Measurements from ENCODE around the gene TRIO.

The TRIO gene

GRCh38 chr5:14443671-14444093 is 300.5 kb downstream of the TRIO start:
- in situ Hi-C loops (cut with MboI; ENCODE audit: low sequenced_read_pairs), result no loop called here

DNA sequence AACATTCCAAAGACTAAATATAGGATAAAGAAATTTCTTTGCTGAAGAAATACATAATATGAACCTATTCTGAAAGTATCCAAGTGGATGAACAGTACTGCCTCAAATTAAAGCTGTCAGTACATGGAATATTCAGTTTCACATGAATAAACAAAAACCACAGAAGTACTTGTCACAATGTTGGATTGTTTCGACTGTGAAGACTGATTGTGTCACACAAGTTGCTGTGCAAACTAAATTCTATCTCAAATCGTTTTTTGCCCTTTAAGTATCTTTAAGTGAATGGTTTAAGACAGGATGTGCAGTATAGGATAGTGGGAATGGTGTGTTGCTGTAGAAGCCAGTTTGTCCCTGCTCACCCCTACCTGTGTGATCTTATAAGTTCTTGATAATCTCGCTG is 301.0 kb downstream of the TRIO start:
- in situ Hi-C loops (cut with MboI; ENCODE audit: low sequenced_read_pairs), result no loop called here

DNA sequence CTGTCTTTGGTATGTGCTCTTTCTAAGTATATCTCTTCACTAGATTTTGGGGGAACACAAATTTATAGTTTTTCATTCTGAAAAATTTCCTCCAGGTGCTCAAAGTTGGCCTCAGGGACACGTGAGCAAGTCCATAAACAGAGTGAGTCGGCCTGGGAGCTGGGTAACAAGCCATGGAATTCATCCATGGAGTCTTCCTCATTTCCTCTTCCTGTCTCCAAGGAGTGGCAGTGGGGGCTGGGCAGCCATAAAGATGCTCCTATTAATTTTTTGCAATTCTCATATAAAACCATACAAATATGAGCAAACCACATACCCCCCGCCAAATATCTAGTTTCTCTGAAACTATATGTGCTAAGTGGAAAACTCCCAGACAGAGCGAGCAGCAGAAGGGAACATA is 301.9 kb downstream of the TRIO start:
- in situ Hi-C loops (cut with MboI; ENCODE audit: low sequenced_read_pairs), result no loop called here

DNA sequence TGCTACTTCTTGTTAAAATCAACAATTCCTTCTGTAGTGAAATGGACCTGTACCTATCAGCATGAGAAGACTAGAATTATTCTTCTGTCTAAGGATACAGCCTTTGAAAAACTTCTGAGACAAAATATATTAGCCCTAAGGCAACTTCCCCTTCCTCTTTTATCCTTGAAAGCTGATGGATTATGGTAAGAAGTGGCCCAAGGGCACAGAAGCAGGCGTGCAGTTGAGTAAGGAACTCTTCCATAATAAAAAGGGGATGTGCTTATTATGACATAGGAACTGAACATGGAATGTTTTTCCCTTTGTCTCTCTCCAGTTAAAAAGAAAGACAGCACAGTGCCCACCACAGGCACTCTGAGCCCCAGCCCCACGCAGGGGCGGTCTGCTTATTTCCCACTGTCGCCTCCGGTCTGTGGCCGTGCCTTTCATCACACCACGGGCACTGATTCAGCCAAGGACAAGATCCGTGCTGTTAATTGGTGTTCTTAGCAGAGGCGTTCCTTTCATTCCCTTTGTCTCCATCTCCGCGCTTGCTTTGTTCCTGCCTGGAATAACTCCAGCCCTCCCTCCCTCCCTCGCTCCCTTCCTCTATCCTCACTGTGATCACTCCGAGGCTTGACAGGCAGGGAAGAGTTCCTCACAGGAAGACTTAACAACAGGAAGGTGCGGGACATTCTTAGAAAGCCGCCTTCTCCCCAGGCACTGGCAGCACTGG is 302.6 kb downstream of the TRIO start:
- in situ Hi-C loops (cut with MboI; ENCODE audit: low sequenced_read_pairs), result no loop called here

- in situ Hi-C loops (cut with MboI; ENCODE audit: low sequenced_read_pairs), result no loop called here
Measured at GRCh38 chr5:14447958-14448911, 305.1 kb downstream of the TRIO start.

- in situ Hi-C loops (cut with MboI; ENCODE audit: low sequenced_read_pairs), result no loop called here
Measured at GRCh38 chr5:14449052-14449661, 306.0 kb downstream of the TRIO start.

- in situ Hi-C loops (cut with MboI; ENCODE audit: low sequenced_read_pairs), result no loop called here
Measured at GRCh38 chr5:14450018-14450524, 306.9 kb downstream of the TRIO start.

DNA sequence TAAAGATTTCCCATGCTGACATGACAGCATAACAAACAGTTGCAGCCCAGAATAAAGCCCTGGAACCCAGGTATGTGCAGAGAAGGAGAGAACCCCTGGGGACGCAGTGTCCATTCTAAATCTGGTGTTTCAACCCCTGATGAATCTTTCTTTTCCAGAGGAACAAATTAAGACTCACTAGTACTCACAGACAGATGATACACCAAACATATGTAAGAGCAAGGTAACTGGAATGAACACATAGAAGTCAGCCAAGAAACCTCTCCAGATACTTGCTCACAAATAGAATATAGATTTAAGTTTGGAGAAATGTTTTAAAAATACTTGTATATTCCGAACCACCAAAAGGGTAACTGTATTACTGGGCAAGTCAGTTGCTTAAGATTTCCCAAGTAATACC is 307.6 kb downstream of the TRIO start:
- in situ Hi-C loops (cut with MboI; ENCODE audit: low sequenced_read_pairs), result no loop called here

DNA sequence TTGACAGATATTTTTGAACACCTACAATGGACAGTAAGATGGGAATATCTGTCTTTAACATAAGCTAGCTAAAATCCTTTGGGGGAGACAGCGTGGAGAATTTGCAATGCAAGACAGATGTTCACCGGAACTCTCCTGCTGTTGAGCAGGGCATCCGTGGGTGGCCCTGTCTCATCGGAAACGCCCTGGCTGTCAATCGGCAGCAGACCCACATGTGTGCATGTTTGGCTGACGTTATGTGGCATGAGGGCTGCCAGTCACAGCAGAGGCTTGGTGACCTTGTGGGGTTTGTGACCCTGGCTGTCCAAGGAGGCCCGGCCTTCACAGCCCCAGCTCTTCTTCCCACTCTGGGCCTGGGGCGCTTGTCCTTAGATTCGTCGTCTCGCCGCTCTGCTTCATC is 308.7 kb downstream of the TRIO start:
- in situ Hi-C loops (cut with MboI; ENCODE audit: low sequenced_read_pairs), result no loop called here

- in situ Hi-C loops (cut with MboI; ENCODE audit: low sequenced_read_pairs), result no loop called here
Measured at GRCh38 chr5:14452685-14453454, 309.7 kb downstream of the TRIO start.

DNA sequence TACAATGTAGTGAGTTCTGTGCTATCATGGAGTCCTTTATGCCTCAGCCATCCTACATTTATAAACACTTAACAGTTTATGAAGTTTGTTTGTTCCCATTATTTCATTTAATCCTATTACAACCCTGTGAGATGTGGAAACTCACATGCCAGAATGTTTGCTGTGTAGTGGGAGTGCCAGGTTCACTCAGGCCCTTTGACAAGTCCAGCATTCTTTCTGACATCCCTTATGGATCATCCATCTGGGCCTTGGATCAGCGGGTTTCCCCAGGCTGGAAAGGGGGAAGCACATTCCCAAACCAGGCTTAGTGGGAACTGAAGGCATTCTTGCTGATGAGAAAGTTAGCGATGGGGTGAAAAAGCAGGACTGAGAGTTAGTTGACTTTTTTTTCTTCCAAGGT is 310.3 kb downstream of the TRIO start:
- in situ Hi-C loops (cut with MboI; ENCODE audit: low sequenced_read_pairs), result no loop called here

- in situ Hi-C loops (cut with MboI; ENCODE audit: low sequenced_read_pairs), result no loop called here
Measured at GRCh38 chr5:14455814-14456321, 312.7 kb downstream of the TRIO start.

DNA sequence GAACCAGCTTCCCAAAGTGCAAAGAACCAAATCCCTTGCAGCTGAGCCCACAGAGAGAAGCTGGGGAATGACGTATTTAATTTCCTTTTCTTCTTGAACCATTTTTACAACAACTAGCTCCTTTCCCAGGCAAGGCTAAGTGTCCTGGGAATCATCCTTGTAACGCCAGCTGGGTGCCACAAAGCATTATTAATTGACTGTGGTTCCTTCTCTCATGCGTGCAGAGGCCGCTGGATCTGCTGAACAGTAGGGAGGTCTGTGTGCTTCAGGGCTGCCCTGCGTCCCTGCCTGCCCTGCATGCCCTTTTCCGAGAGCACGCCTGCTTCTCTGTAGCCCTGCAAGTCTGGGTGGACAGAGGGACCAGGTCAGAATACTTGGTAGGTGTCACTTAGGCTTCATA is 314.3 kb downstream of the TRIO start:
- in situ Hi-C loops (cut with MboI; ENCODE audit: low sequenced_read_pairs), result no loop called here

GRCh38 chr5:14458414-14458813 is 315.3 kb downstream of the TRIO start:
- in situ Hi-C loops (cut with MboI; ENCODE audit: low sequenced_read_pairs), result no loop called here

GRCh38 chr5:14460844-14461398 is 317.8 kb downstream of the TRIO start:
- in situ Hi-C loops (cut with MboI; ENCODE audit: low sequenced_read_pairs), result no loop called here

DNA sequence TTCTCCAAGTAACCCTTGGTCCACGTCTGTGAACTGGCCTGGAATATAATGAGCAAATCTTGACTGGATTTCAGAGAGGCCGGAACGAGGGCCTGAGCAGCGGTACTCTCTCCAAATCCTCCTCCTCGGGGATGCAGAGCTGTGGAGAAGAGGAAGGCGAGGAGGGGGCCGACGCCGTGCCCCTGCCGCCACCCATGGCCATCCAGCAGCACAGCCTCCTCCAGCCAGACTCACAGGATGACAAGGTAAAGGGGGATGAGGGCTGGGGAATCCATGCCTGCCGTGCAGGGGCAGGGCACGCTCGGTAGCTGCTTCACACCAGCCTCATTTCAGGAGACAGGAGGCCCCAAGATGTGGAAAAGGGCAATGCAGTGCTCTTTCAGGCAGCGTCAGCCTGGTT is 319.5 kb downstream of the TRIO start:
- in situ Hi-C loops (cut with MboI; ENCODE audit: low sequenced_read_pairs), result no loop called here

DNA sequence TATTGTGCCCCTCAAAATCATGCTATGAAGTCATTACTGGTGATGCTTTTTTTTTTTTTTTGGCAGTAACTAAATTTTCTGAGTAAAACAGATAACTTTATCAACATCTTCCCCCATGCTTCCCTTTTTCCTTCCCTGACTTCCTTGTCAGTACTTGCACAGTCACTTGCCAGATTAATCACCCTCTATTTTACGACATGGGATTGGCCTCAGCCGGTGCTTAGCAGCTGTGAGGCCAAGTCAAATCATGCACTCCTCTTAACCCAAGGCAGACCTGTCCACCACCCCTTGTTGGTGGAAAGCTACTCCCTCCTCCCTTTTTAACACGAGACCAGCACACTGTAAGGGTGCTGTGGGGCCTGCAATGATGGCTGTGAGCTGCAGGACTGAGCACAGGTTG is 320.5 kb downstream of the TRIO start:
- in situ Hi-C loops (cut with MboI; ENCODE audit: low sequenced_read_pairs), result no loop called here

- in situ Hi-C loops (cut with MboI; ENCODE audit: low sequenced_read_pairs), result no loop called here
Measured at GRCh38 chr5:14464096-14464495, 321.0 kb downstream of the TRIO start.

DNA sequence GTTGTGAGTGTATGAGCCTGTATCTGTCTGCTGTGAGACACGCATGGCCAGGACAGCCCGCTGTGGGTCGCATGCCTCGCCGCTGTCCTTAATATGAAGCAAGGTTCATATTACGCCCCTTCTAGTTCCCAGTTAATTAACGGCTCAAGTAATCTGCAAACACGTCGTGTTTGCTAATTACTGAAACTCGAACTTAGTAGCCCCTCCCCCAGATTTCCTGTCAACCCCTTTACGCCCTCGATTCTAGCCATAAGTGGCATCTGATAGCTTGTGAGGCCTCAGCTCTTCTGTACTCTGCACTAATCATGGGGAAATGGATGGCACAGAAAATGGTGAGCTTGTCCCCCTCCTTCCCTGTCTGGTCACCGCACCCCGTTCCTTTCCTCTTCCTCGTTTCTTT is 321.5 kb downstream of the TRIO start:
- in situ Hi-C loops (cut with MboI; ENCODE audit: low sequenced_read_pairs), result no loop called here

DNA sequence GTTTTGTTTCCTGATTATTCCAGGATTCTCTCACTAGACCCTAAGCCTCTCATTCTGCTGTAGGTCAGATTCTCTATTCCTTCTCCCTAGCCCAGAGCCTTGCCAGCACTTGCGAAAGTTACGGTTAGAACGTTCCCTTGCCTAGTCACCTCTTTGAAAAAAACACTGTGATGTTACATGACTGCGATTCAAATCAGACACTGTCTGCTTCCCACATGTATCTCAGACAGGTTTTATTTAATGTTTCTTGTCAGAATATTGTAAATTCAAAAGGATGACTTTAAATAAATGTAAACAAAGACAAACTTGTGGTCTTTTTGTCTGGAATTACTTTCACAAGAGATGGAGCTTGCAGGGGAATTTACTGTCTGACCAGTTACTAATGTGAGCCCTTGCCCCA is 322.0 kb downstream of the TRIO start:
- in situ Hi-C loops (cut with MboI; ENCODE audit: low sequenced_read_pairs), result no loop called here
